ENCODE measurements around the gene TACC2.

Gene TACC2

GRCh38 chr10:122285506-122286444 is 296.8 kb downstream of the TACC2 start:
- no peak for DNase-seq

- no peak for DNase-seq
These were observed 297.9 kb downstream of the TACC2 start for GRCh38 chr10:122286867-122287266.

GRCh38 chr10:122287570-122287969 is 298.6 kb downstream of the TACC2 start:
- DNase-seq: no peak

- no peak for DNase-seq
These were observed 299.3 kb downstream of the TACC2 start for GRCh38 chr10:122288262-122288661.

GRCh38 chr10:122288917-122289316 is 300.0 kb downstream of the TACC2 start:
- no peak for DNase-seq

GRCh38 chr10:122290334-122290733 is 301.4 kb downstream of the TACC2 start:
- DNase-seq: no peak

GRCh38 chr10:122290833-122291532 is 302.0 kb downstream of the TACC2 start:
- no peak for DNase-seq

GRCh38 chr10:122291739-122292138 is 302.8 kb downstream of the TACC2 start:
- no peak for DNase-seq

- no peak for DNase-seq
These were observed 303.4 kb downstream of the TACC2 start for GRCh38 chr10:122292376-122292775.

GRCh38 chr10:122293156-122293960 is 304.4 kb downstream of the TACC2 start:
- DNase-seq: no peak

GRCh38 chr10:122293961-122294380 is 305.0 kb downstream of the TACC2 start:
- no peak for DNase-seq

- no peak for DNase-seq
These were observed 305.8 kb downstream of the TACC2 start for GRCh38 chr10:122294511-122295450.

GRCh38 chr10:122295451-122295809 is 306.5 kb downstream of the TACC2 start:
- no peak for DNase-seq

- no peak for DNase-seq
These were observed 307.6 kb downstream of the TACC2 start for GRCh38 chr10:122296363-122297120.

GRCh38 chr10:122297583-122297982 is 308.6 kb downstream of the TACC2 start:
- DNase-seq: no peak

GRCh38 chr10:122298206-122298597 is 309.2 kb downstream of the TACC2 start:
- DNase-seq: no peak

GRCh38 chr10:122298598-122299301 is 309.8 kb downstream of the TACC2 start:
- peak; percentile 81 for DNase-seq

GRCh38 chr10:122299423-122300075 is 310.6 kb downstream of the TACC2 start:
- DNase-seq: no peak

- DNase-seq: no peak
These were observed 312.3 kb downstream of the TACC2 start for GRCh38 chr10:122301055-122301810.

- no peak for DNase-seq
These were observed 312.8 kb downstream of the TACC2 start for GRCh38 chr10:122301811-122302115.
